HG02981 (cell line): ENCODE results near the gene CDH16.

ENCODE experiments used
- ATAC-seq: cut with Tn5 transposase; IDR thresholded peaks from one replicate; pipeline ENCODE4 v1.9.1; 2021; ENCODE audit warnings: mild to moderate bottlenecking, moderate library complexity; ENCODE audit not compliant: unreplicated experiment

CDH16 gene

GRCh38 chr16:66930189-66930588, 11.5 kb upstream of the CDH16 start:
- ATAC-seq, result no peak

DNA sequence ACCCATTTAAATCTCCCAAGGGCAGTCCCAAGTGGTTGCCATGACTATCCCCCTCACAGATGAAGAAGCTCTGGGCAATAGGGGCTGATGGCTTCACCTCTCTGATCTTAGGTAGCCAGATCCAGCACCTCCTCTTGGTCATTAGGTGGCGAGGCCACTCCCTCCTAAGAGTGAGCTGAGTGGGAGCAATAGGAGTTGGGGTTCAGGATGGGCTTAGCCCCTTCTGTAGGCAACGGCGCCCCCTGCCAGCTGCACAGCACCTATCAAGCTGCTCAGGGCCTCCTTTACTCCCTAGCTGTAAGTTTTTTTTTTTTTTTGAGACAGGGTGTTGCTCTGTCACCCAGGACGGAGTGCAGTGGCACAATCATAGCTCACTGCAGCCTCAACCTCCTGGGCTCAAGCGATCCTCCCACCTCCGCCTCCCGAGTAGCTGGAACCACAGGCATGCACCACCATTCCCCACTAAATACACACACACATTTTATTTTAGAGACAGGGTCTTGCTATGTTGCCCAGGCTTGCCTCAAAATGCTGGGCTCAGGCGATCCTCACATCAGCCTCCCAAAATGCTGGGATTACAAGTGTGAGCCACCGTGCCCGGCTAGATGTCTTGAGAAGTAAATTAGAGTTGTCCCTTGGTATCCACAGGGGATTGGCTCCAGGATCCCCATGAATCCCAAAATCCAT, 10.2 kb upstream of the CDH16 start:
- ATAC-seq, result no peak

- ATAC-seq, result no peak
These were observed 9.4 kb upstream of the CDH16 start for GRCh38 chr16:66927918-66928649.

- ATAC-seq, result no peak
These were observed 8.3 kb upstream of the CDH16 start for GRCh38 chr16:66926961-66927436.

- ATAC-seq, result no peak
These were observed 7.7 kb upstream of the CDH16 start for GRCh38 chr16:66926171-66926947.

GRCh38 chr16:66925322-66925840, 6.7 kb upstream of the CDH16 start, which contains the start of gene RRAD:
Gene RRAD (minus strand): TSS chr16:66925535. CDS start chr16:66925179, 356 bp downstream.
- ATAC-seq, result no peak

DNA sequence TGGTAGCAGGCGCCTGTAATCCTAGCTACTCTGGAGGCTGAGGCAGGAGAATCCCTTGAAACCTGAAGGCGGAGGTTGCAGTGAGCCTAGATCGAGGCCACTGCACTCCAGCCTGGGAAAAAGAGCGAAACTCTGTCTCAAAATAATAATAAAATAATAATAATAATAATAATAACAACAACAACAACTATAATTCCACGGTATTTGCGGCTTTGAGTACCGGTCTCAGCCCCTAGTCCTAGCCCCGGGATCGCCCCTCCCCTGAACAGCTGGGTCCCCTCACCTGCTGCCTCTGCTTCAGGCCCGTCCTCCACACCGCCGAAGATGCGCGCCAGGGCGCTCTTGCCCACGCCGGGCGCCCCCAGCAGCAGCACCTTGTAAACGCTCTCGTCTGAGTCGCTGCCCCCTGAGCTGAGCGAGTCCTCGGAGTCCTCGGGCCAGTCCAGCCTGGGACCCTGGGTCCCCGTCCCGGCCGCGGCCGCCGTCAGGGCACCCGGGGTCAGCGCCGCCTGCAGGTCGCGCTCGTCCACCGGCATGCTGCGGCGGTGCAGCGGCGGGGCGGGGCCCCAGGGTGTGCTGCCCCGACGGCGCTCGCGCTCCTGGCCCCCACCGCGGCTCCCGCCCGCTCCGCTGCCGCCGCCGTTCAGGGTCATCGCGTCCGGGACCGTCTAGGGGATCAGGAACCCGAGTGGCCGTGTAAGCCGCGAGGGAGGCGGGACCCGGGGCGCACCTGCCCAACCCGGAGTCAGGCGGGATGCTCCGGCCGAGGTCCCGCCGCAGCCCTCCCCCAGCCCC, 6.0 kb upstream of the CDH16 start:
- ATAC-seq, result no peak

GRCh38 chr16:66923866-66924265, 5.2 kb upstream of the CDH16 start:
- no peak for ATAC-seq

DNA sequence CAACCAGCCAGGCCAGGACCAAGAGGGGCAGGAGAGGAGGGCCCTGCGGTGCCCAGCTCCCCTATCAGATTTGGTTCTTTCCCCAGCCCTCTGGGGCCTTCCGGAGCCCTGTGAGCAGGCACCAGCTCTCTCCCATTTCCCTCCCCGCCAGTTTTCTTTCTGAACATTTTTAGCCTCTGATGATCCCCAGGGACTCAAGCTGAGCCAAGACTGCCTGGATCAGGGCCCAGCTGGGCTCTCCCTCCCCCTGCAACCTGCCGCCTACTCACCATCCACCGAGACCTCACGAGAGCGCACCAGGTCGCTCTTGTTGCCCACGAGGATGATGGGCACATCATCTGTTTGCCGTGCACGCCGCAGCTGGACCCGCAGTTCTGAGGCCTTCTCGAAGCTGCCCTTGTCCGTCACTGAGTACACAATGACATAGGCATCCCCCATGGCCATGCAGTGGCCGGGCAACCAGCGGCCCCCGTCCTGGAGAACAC, 4.6 kb upstream of the CDH16 start:
- ATAC-seq, result no peak

GRCh38 chr16:66921729-66922450, 3.2 kb upstream of the CDH16 start:
- ATAC-seq, result no peak

DNA sequence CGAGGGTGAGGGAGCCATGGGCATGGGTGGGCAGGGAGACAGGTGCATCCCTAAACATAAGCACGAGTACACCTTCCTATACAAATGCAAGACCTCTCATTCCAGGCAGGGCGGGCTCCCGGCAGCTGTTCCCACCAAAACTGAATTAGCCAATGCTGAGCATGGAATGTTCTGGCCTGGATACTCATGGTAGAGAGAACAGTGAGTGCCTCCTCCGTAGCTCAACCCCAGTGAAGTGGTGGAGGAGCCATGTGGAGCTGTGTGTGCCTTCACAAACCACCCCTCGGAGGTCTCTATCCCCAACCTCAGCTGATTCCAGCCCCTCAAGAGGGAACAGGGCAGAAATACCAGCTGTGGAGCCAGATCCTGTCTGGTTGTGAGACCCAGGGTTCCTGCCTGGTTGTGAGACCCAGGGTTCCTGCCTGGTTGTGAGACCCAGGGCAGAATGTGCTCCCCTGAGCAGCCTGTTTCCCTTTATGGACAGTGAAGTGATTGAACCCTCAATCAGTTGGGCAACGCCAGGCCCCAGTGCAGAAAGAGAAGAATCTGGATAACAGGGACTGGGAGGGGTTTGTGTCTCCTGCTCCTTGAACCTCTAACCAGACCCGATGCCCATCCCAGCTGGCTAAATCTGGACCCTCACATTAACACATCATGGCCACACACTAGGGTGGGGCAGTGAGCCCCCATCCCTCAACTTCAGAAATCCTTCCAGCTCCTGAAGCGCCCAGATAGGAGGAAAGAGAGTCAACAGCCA, 2.4 kb upstream of the CDH16 start:
- no peak for ATAC-seq

GRCh38 chr16:66920299-66920590, 1.6 kb upstream of the CDH16 start:
- ATAC-seq, result no peak

- ATAC-seq, result no peak
These were observed 1.0 kb upstream of the CDH16 start for GRCh38 chr16:66919569-66920298.

GRCh38 chr16:66918355-66918754, 330 bp downstream of the CDH16 start:
- no peak for ATAC-seq

GRCh38 chr16:66917741-66918140, 944 bp downstream of the CDH16 start:
- ATAC-seq, result no peak

DNA sequence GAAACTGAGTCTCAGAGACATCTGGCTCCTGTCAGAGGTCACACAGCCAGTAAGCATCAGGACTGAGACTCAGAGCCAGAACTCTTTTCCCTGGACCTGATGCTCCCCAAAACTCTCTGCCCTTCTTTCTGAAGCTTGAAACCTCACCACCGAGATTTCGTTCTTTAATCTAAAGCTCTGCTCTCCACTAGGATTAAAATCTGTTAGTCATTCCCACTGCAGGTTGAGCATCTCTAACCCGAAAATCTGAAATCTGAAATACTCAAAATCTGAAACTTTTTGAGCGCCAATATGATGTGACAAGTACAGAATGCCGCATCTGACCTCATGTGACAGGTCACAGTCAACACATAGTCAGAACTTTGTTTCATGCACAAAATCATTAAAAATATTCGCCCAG, 2.2 kb downstream of the CDH16 start:
- no peak for ATAC-seq

DNA sequence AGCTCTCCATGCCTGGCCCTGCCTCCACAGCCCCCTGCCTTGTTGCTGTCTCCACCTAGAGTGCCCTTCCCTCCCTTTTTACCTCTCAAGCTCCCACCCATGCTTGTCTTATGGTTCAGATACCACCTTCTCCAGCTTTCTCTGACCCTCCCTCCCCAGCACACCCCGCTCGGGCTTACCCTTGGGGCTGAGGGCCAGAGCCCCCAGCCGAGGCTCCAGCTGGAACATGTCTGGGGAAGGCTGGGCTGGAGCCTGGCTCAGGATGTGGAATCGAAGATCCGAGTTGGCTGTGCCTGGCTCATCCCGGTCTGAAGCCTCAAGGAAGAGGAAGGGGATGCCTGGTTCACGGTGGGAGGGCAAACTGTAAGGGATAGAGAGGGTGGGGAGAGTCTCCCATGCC, 3.6 kb downstream of the CDH16 start:
- no peak for ATAC-seq

- ATAC-seq, result no peak
These were observed 4.1 kb downstream of the CDH16 start for GRCh38 chr16:66914541-66914940.

GRCh38 chr16:66913711-66914110, 5.0 kb downstream of the CDH16 start:
- no peak for ATAC-seq
